ENCODE data around the gene USE1. TPM values are rescaled to one million over a fixed set of nuclear protein-coding genes. Genes with fewer than 3 reads are reported as not detected.
A peak's percentile ranks its signal among the peaks of the same experiment; 100 is the strongest.

USE1 gene
- total RNA-seq, 1 experiment from 2014 or later: 47.9 TPM

DNA sequence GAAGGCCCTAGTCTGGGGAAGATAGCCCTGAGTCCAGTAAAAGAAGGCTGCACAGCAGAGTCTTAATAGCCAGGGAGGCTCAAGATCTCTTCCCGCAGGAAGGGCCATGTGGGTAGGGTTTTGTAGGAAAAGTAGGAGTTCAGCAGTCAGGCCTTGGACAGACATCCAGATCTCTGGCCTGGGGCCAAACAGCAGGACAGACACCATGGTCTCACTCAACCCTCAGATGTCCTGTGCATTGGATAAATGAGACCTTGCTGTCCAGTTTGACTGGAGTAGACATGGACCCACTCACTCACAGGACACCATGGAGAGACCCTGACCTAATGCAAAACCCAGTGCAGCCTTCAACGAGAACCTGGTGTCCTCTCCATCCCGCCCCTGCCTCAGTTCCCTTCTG, 14.7 kb downstream of the USE1 start:
- intact Hi-C loops (cut with micrococcal nuclease): loop anchor here (10.0 kb wide), 1 partner anchor 155 kb away; the partner anchor contains the start of genes HAUS8 and MYO9B
- no peak for DNase-seq (ENCODE audit: unreplicated experiment)
- H3K4me1 Mint-ChIP-seq (ENCODE audit: insufficient read depth, unreplicated experiment): no peaks in the 10 kb centered on the region
- TF ChIP-seq, protein P1, sequence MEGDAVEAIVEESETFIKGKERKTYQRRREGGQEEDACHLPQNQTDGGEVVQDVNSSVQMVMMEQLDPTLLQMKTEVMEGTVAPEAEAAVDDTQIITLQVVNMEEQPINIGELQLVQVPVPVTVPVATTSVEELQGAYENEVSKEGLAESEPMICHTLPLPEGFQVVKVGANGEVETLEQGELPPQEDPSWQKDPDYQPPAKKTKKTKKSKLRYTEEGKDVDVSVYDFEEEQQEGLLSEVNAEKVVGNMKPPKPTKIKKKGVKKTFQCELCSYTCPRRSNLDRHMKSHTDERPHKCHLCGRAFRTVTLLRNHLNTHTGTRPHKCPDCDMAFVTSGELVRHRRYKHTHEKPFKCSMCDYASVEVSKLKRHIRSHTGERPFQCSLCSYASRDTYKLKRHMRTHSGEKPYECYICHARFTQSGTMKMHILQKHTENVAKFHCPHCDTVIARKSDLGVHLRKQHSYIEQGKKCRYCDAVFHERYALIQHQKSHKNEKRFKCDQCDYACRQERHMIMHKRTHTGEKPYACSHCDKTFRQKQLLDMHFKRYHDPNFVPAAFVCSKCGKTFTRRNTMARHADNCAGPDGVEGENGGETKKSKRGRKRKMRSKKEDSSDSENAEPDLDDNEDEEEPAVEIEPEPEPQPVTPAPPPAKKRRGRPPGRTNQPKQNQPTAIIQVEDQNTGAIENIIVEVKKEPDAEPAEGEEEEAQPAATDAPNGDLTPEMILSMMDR (IDR thresholded peaks at IDR 0.05; ENCODE audit: unreplicated experiment): no peak
- no TSS peak for BruUV-seq (replicated peaks)
- no peak overlapping the region for H3K4me3 Mint-ChIP-seq (ENCODE audit: unreplicated experiment)
- no peaks in the 10 kb centered on the region for H3K9me3 Mint-ChIP-seq (ENCODE audit: unreplicated experiment)
- no peak overlapping the region for H3K27ac Mint-ChIP-seq (ENCODE audit: low read depth, unreplicated experiment)
- no peaks in the 10 kb centered on the region for H3K27me3 Mint-ChIP-seq (ENCODE audit: insufficient read depth, unreplicated experiment)
- H3K36me3 Mint-ChIP-seq (ENCODE audit: insufficient read depth, unreplicated experiment): peaks cover 42% of the 10 kb centered on the region
- CTCF ChIA-PET: no interaction called here
- POLR2A ChIA-PET: no interaction called here

DNA sequence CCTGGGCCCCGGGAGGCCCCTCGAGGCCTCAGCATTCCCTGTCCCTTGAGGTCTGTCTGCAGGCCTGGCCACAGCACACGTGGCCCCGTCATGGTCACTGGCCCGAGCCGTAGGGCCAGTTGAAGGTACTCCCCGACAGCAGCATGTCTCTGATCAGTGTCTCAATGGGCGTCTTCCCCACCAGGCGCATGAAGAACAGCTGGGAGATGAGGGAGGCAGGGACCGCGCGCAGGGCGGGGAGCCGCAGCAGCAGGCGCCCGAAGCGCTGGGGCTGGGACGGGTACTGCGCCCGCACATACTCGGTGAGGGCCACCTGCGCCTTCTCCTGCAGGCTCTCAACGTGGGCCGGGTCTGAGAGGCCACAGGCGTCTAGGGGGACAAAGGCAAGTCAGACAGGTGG, 17.1 kb downstream of the USE1 start:
- intact Hi-C loops (cut with micrococcal nuclease): no loop called here

GRCh38 chr19:17234911-17235299, 19.7 kb downstream of the USE1 start:
- intact Hi-C loops (cut with micrococcal nuclease): no loop called here

More for the DNA sequence above, 17.1 kb downstream of the USE1 start:
- Mint-ChIP-seq H3K36me3 (ENCODE audit: insufficient read depth, unreplicated experiment) (peaks cover 43% of the 10 kb centered on the region), H3K27me3 (ENCODE audit: insufficient read depth, unreplicated experiment) (no peaks in the 10 kb centered on the region), H3K4me1 (ENCODE audit: insufficient read depth, unreplicated experiment) (no peaks in the 10 kb centered on the region), H3K9me3 (ENCODE audit: unreplicated experiment) (no peaks in the 10 kb centered on the region), H3K4me3 (ENCODE audit: unreplicated experiment) (no peak overlapping the region), H3K27ac (ENCODE audit: low read depth, unreplicated experiment) (no peak overlapping the region)
- CTCF ChIA-PET: interaction anchor here (0.6 kb wide), 1 partner anchor 553 kb away, joined by 3 read pairs; no protein-coding TSS in a partner anchor
- POLR2A ChIA-PET: no interaction called here
- TF ChIP-seq, protein P1 (IDR thresholded peaks at IDR 0.05; ENCODE audit: unreplicated experiment): no peak
- BruUV-seq (replicated peaks): no TSS peak
- no peak for DNase-seq (ENCODE audit: unreplicated experiment)

GRCh38 chr19:17235300-17235970, 20.3 kb downstream of the USE1 start:
- peak; percentile 32 for DNase-seq (ENCODE audit: unreplicated experiment)
- Mint-ChIP-seq H3K36me3 (ENCODE audit: insufficient read depth, unreplicated experiment) (peaks cover 69% of the 10 kb centered on the region), H3K27me3 (ENCODE audit: insufficient read depth, unreplicated experiment) (no peaks in the 10 kb centered on the region), H3K27ac (ENCODE audit: low read depth, unreplicated experiment) (no peak overlapping the region), H3K9me3 (ENCODE audit: unreplicated experiment) (no peaks in the 10 kb centered on the region), H3K4me1 (ENCODE audit: insufficient read depth, unreplicated experiment) (no peaks in the 10 kb centered on the region), H3K4me3 (ENCODE audit: unreplicated experiment) (peak overlapping the region; percentile 57)
- BruUV-seq (replicated peaks): no TSS peak
- TF ChIP-seq, protein P1 (IDR thresholded peaks at IDR 0.05; ENCODE audit: unreplicated experiment): peak; percentile 20
- intact Hi-C loops (cut with micrococcal nuclease): no loop called here
- POLR2A ChIA-PET: interaction anchor here (0.8 to 3.7 kb wide), 4 partner anchors 9 to 57 kb away, joined by 3 to 35 read pairs (median 12); partner anchors contain the start of genes NR2F6, OCEL1 and USE1
- CTCF ChIA-PET: interaction anchor here (0.5 to 1.0 kb wide), 4 partner anchors 20 to 453 kb away, joined by 3 to 5 read pairs (median 4); no protein-coding TSS in a partner anchor

More at GRCh38 chr19:17234911-17235299, 19.7 kb downstream of the USE1 start:
- Mint-ChIP-seq H3K27me3 (ENCODE audit: insufficient read depth, unreplicated experiment) (no peaks in the 10 kb centered on the region), H3K4me1 (ENCODE audit: insufficient read depth, unreplicated experiment) (no peaks in the 10 kb centered on the region), H3K9me3 (ENCODE audit: unreplicated experiment) (no peaks in the 10 kb centered on the region), H3K27ac (ENCODE audit: low read depth, unreplicated experiment) (no peak overlapping the region), H3K36me3 (ENCODE audit: insufficient read depth, unreplicated experiment) (peaks cover 66% of the 10 kb centered on the region), H3K4me3 (ENCODE audit: unreplicated experiment) (peak overlapping the region; percentile 57)
- CTCF ChIA-PET: interaction anchor here (0.7 to 1.0 kb wide), 4 partner anchors 19 to 453 kb away, joined by 3 to 6 read pairs (median 4); no protein-coding TSS in a partner anchor
- no TSS peak for BruUV-seq (replicated peaks)
- POLR2A ChIA-PET: interaction anchor here (1.2 to 3.7 kb wide), 4 partner anchors 8 to 29 kb away, joined by 5 to 35 read pairs (median 12); partner anchors contain the start of genes NR2F6, OCEL1, USE1 and USHBP1
- peak; percentile 67 for DNase-seq (ENCODE audit: unreplicated experiment)
- TF ChIP-seq, protein P1 (IDR thresholded peaks at IDR 0.05; ENCODE audit: unreplicated experiment): no peak
